WERI-Rb-1 (cell line): ENCODE data around the gene ADGRL4.

Experiments used
- DNase-seq: peaks from one replicate; pipeline ENCODE4 v3.0.0-alpha.2; 2020
- H3K27ac ChIP-seq: fragments of 250-450 bp; sonication (Bioruptor Pico); 2 replicates; pipeline ENCODE4 v1.5.1; 2020; ENCODE audit warnings: mild to moderate bottlenecking, moderate library complexity
- H3K27me3 ChIP-seq: fragments of 250-450 bp; sonication (Bioruptor Pico); 2 replicates; pipeline ENCODE4 v1.5.1; 2021; ENCODE audit warnings: mild to moderate bottlenecking, low read depth, moderate library complexity; ENCODE audit not compliant: insufficient read depth, severe bottlenecking
- H3K36me3 ChIP-seq: fragments of 250-450 bp; sonication (Bioruptor Pico); 2 replicates; pipeline ENCODE4 v1.5.1; 2020; ENCODE audit warnings: mild to moderate bottlenecking, moderate library complexity
- H3K4me3 ChIP-seq: 2 replicates; pipeline ENCODE4 v1.5.1; 2011; ENCODE audit warnings: low read depth, mild to moderate bottlenecking, control low read depth, low read length
- H3K9me3 ChIP-seq: fragments of 250-450 bp; sonication (Bioruptor Pico); 2 replicates; pipeline ENCODE4 v1.5.1; 2021; ENCODE audit warnings: mild to moderate bottlenecking, moderate library complexity; ENCODE audit not compliant: severe bottlenecking
- TF ChIP-seq, protein P1 (sequence below): IDR thresholded peaks from 2 replicates; pipeline ENCODE4 v1.5.1; 2011; ENCODE audit warnings: low read depth, mild to moderate bottlenecking, control low read depth, inconsistent platforms, low read length

The ADGRL4 gene

DNA sequence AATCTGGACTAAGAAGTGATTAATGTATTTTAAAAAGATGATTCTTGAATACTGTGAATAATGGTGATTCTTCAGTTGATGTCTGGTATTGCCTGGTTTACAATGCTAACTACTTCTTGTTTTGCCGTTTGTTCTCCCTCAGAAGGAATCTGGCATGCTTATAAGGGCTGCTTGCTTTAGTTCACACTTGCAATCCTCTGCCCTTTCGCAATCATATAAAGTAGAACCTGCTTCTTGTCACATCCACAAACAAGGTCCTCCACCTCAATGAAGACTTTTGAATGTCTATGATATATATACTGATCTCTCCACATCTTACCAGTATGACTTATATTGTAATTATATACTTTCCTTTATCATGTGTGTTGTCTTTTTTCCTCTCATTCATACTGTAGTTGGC lies 92.6 kb downstream of the ADGRL4 start:
- Histone ChIP-seq H3K27me3 (no peaks in the 10 kb centered on the region), H3K27ac (no peak overlapping the region), H3K4me3 (no peak overlapping the region), H3K36me3 (no peaks in the 10 kb centered on the region), H3K9me3 (no peaks in the 10 kb centered on the region)
- DNase-seq, result no peak
- TF ChIP-seq, protein P1, sequence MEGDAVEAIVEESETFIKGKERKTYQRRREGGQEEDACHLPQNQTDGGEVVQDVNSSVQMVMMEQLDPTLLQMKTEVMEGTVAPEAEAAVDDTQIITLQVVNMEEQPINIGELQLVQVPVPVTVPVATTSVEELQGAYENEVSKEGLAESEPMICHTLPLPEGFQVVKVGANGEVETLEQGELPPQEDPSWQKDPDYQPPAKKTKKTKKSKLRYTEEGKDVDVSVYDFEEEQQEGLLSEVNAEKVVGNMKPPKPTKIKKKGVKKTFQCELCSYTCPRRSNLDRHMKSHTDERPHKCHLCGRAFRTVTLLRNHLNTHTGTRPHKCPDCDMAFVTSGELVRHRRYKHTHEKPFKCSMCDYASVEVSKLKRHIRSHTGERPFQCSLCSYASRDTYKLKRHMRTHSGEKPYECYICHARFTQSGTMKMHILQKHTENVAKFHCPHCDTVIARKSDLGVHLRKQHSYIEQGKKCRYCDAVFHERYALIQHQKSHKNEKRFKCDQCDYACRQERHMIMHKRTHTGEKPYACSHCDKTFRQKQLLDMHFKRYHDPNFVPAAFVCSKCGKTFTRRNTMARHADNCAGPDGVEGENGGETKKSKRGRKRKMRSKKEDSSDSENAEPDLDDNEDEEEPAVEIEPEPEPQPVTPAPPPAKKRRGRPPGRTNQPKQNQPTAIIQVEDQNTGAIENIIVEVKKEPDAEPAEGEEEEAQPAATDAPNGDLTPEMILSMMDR, result no peak

DNA sequence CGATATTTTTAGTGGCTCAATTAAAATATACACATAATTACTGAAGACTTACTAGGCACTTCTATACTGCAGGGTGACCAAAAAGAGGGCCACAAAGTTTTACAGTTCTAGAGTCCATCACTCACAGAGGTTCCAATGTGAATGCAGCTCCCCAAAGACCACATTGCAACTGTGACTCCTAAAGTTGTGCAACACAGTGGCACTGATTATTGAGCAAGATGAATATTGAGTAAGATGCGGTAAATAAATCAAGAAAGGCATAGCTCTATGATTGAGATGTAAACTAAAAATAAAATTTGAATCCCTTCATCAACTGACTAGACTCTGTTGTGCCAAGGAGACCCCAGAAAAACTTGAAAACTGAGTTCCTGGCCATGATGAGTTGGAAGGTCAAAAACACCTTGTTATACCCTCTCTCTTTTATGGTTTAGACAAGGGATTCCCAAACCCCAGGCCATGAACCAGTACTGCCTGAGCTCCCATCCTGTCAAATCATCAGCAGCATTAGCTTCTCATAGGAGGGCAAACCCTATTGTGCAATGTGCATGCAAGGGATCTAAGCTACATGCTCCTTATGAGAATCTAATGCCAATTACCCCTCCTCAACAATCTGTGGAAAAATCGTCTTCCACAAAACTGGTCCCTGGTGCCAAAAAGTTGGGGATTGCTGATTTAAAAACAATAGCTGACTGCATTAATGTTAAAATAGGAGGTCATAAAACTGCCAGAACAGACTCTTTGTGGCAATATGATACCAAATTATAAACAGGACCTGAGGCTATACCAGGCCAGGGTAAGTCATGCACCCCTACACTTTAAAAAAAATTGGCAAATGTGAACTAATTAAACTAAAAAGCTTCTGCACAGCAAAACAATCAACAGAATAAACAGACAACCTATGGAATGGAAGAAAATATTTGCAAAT lies 94.3 kb downstream of the ADGRL4 start:
- Histone ChIP-seq H3K4me3 (no peak overlapping the region), H3K27me3 (no peaks in the 10 kb centered on the region), H3K36me3 (no peaks in the 10 kb centered on the region), H3K9me3 (no peaks in the 10 kb centered on the region), H3K27ac (no peak overlapping the region)
- TF ChIP-seq, protein P1, result no peak
- DNase-seq, result no peak

DNA sequence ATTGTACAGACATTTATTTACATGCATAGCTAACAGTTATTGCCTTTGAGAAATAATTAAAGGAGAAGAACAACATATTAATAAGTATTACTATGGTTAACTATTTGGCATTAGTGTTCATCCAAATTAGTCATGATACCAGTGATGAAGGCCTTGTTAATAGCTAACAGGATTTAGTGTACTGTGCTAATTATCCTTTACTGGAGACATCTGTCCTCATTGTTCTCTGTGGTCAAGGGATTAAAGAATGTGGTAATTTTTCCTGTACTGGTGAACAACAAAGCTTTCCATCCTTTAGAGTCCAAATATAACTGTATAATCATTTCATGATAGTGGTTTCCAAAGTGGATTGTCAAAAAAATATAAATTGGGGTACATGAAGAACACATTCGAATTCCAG lies 103.9 kb downstream of the ADGRL4 start:
- Histone ChIP-seq H3K9me3 (no peaks in the 10 kb centered on the region), H3K27me3 (no peaks in the 10 kb centered on the region), H3K4me3 (no peak overlapping the region), H3K27ac (no peak overlapping the region), H3K36me3 (no peaks in the 10 kb centered on the region)
- TF ChIP-seq, protein P1, result no peak
- DNase-seq, result no peak

DNA sequence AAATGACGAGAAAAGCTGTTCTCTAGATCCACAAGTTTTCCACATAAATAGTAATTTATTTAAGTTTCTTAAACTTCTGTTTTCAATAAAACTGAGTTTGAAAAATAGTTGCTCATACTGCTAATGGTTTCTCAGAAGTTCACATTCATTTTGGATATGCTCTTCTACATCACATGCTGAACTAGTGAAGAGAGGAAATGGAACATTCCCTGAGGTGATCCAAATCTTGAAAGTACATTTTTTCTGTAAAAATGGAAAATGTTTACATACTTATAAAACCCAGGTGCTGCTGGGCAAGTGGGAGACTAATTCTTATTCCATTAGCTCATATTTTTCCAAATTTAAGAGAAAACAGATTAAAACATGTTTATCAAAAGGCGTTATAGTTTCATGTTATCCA lies 111.7 kb downstream of the ADGRL4 start:
- TF ChIP-seq, protein P1, result no peak
- no peaks in the 10 kb centered on the region for H3K27me3 ChIP-seq
- no peaks in the 10 kb centered on the region for H3K36me3 ChIP-seq
- H3K27ac ChIP-seq, result no peak overlapping the region
- no peak overlapping the region for H3K4me3 ChIP-seq
- H3K9me3 ChIP-seq, result no peaks in the 10 kb centered on the region
- DNase-seq, result no peak

DNA sequence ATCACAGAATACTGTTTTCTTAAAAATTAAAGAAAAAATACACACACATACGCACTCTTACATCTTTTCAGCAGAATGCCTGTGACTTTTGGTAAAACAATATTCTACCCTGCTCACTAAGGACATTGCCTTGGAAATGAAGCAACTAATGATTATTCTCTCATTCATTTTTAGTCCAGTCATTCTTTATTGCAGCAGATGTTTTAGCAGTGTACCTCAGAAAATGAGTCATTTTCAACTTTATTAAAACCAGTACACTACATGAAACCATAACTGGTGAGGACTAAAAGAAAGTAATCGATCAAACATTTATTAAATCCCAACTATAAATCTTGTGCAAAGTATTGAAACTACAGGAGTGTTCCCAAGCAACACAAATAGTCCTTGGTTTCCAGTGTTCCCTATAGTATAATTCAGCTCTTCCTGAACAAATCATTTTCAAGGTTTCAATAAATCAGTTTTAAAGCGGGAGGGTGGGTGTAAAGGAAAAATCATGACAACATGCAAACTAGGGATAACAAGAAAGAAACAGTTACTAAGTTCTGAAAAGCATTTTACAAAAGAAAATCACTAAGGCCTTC lies 114.2 kb downstream of the ADGRL4 start:
- H3K36me3 ChIP-seq, result no peaks in the 10 kb centered on the region
- no peak overlapping the region for H3K4me3 ChIP-seq
- H3K9me3 ChIP-seq, result no peaks in the 10 kb centered on the region
- no peak overlapping the region for H3K27ac ChIP-seq
- DNase-seq, result no peak
- TF ChIP-seq, protein P1, result no peak
- no peaks in the 10 kb centered on the region for H3K27me3 ChIP-seq
